Chondrocyte (in vitro differentiated cells): ENCODE results near the gene HRG. TPM values are rescaled to one million over a fixed set of nuclear protein-coding genes. Genes with fewer than 3 reads are reported as not detected.
"Not testable (repeated sequence)": the region's sequence is repeated elsewhere in the genome, so short reads cannot be mapped to it uniquely, and the experiment has no call there.

Source experiments
- DNase-seq: peaks from one replicate; pipeline ENCODE4 v3.0.0; 2021; ENCODE audit warnings: mixed read lengths, low spot score
- H3K27ac Mint-ChIP-seq: one replicate; pipeline ENCODE4 v1.8.0; 2021; ENCODE audit warnings: mild to moderate bottlenecking, moderate library complexity, mixed read lengths; ENCODE audit not compliant: unreplicated experiment
- H3K27me3 Mint-ChIP-seq: 2 replicates; pipeline ENCODE4 v1.8.0; 2021; ENCODE audit warnings: low read depth, mixed read lengths
- H3K36me3 Mint-ChIP-seq: 2 replicates; pipeline ENCODE4 v1.8.0; 2021; ENCODE audit warnings: low read depth, mixed read lengths
- H3K4me1 Mint-ChIP-seq: 2 replicates; pipeline ENCODE4 v1.8.0; 2021; ENCODE audit warnings: low read depth, mild to moderate bottlenecking, mixed read lengths
- H3K4me3 Mint-ChIP-seq: one replicate; pipeline ENCODE4 v1.8.0; 2021; ENCODE audit warnings: mild to moderate bottlenecking, moderate library complexity, mixed read lengths; ENCODE audit not compliant: unreplicated experiment
- H3K9me3 Mint-ChIP-seq: 2 replicates; pipeline ENCODE4 v1.8.0; 2021; ENCODE audit warnings: low read depth, mixed read lengths
- total RNA-seq: library from RNA; stranded (reverse); gene quantifications from 3 replicates; pipeline ENCODE4 v1.2.1, GENCODE V29; 2021
- TF ChIP-seq, protein P1 (sequence below): fragments of 200-600 bp; sonication (generic); IDR thresholded peaks from 2 replicates; pipeline ENCODE4 v1.5.0; 2021; ENCODE audit warnings: antibody characterized with exemption, mild to moderate bottlenecking, moderate library complexity

HRG gene
- total RNA-seq, 1 donor from 2014 or later, result not detected

DNA sequence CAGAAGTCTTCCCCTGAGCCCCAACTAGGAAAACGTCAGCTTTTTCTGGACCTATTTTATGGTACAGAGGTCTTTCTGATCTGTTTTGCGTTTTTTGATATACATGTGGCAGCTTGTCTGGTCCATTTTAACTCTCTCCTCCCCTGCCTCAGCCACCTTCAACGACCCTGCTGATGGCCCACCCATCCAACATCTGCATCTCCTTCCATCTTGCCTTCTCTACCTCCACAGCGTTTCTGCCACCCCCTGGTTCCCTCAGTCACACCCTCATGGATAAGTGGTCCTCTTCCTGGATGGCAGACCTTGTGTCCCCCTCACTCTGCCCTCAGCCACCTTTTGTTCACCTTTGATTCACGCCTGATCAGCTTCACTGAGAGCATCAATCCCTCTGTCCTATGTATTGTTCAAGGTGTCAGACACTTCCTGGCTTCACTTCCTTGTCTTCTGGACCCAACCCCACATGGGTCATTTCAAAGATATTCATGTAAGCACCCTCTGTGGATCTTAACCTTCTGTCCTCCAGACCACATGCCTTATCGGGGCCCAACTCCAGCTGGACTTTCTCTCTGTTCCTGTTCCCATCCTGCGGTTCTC lies 39.5 kb upstream of the HRG start:
- Mint-ChIP-seq H3K27me3 (peaks cover 33% of the 10 kb centered on the region), H3K27ac (no peak overlapping the region), H3K9me3 (no peaks in the 10 kb centered on the region), H3K4me3 (no peak overlapping the region), H3K4me1 (no peaks in the 10 kb centered on the region), H3K36me3 (no peaks in the 10 kb centered on the region)
- DNase-seq, result no peak
- TF ChIP-seq, protein P1, sequence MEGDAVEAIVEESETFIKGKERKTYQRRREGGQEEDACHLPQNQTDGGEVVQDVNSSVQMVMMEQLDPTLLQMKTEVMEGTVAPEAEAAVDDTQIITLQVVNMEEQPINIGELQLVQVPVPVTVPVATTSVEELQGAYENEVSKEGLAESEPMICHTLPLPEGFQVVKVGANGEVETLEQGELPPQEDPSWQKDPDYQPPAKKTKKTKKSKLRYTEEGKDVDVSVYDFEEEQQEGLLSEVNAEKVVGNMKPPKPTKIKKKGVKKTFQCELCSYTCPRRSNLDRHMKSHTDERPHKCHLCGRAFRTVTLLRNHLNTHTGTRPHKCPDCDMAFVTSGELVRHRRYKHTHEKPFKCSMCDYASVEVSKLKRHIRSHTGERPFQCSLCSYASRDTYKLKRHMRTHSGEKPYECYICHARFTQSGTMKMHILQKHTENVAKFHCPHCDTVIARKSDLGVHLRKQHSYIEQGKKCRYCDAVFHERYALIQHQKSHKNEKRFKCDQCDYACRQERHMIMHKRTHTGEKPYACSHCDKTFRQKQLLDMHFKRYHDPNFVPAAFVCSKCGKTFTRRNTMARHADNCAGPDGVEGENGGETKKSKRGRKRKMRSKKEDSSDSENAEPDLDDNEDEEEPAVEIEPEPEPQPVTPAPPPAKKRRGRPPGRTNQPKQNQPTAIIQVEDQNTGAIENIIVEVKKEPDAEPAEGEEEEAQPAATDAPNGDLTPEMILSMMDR, result no peak

DNA sequence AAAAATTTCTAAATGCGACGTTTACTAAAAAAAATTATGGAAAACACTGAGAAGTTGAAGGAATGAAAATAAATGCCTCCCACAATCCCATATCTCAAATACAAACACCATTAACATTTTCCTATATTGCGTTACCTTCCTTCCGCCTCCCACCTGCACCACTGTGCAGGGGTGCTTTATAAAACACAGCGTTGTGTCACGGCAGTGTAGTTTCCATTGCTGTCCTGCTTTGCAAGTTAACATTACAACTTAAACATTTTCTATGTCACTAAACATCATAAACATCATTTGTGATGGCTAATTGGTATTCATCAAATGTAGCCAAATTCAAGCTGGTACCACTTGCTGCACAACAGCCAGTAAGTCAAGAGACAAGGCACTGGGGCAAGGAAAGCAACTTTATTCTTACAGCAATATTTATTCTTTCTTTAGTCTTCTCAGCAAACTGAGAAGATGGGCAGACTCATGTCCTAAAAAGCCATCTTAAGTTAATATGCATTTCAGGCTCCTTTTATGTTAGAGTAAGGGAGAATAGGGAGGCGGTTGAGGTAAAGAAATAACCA lies 37.9 kb upstream of the HRG start:
- H3K4me3 Mint-ChIP-seq, result no peak overlapping the region
- no peak for DNase-seq
- H3K27me3 Mint-ChIP-seq, result peaks cover 23% of the 10 kb centered on the region
- no peaks in the 10 kb centered on the region for H3K9me3 Mint-ChIP-seq
- no peaks in the 10 kb centered on the region for H3K4me1 Mint-ChIP-seq
- TF ChIP-seq, protein P1, result no peak
- H3K27ac Mint-ChIP-seq, result no peak overlapping the region
- no peaks in the 10 kb centered on the region for H3K36me3 Mint-ChIP-seq

DNA sequence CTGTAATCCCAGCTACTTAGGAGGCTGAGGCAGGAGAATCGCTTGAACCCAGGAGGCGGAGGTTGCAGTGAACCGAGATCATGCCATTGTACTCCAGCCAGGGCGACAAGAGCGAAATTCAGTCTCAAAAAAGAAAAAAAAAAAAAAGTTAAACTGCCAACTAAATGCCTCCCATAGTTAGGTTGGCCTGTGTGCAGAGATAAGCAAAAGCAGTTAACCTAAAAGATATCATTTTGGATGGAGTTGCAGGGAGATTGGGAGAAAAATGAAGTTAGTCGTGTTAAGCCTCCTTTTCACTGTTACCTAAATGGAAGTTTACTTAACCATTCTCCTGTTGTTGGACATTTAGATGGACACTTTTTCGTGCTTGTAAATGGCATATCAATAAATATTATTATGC lies 37.1 kb upstream of the HRG start:
- Mint-ChIP-seq H3K4me1 (no peaks in the 10 kb centered on the region), H3K9me3 (no peaks in the 10 kb centered on the region), H3K27ac (no peak overlapping the region), H3K27me3 (peaks cover 20% of the 10 kb centered on the region), H3K36me3 (no peaks in the 10 kb centered on the region), H3K4me3 (no peak overlapping the region)
- TF ChIP-seq, protein P1, result no peak
- no peak for DNase-seq

DNA sequence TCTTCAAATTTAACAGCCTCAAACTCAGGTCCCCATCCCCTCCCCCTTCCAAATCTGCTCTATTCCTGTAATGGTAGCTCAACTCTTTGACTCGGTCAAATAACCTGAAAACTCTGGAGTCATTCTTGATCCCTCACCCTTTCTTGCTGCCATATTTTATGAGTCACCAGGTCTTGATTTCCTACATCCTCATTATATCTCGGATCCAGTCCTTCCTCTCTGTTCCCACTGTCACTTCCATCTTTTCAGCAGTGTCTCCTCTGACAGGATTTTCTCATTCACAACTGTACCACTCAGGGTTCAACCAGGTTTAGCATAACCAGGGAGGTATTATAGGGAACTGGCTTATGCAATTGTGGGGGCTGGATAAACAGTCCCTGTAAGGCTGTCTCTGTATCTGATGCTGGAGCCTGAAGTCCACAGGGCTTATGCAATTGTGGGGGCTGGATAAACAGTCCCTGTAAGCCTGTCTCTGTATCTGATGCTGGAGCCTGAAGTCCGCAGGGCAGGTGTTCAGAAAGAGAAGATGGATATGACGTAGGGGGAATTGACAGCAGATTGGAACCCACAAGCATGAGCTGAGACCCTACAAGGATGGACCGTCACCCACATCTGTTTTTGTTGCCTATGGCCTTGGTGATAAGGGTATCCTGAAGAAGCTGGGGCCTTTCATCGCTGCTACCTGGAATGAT lies 34.7 kb upstream of the HRG start:
- Mint-ChIP-seq H3K27me3 (peaks cover 27% of the 10 kb centered on the region), H3K9me3 (peaks cover 2% of the 10 kb centered on the region), H3K4me3 (no peak overlapping the region), H3K27ac (no peak overlapping the region), H3K4me1 (no peaks in the 10 kb centered on the region), H3K36me3 (no peaks in the 10 kb centered on the region)
- DNase-seq, result no peak
- TF ChIP-seq, protein P1, result no peak

DNA sequence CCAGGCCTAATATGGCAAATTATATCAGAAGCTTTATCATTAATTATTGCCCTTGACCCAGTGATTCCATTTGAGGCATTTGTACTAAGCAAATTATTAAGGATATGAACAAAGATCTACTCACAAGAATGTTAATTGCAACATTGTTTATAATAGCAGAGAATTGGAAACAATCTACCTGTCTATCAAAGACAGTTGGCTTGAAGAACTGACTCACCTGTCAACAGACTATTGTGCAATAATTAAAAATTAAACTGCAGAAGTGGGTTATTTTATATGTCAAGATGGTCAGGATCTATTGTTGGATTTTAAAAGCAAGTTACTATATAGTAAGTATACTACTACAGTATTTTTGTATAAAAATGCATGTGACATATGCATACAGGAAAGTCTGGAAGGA lies 32.3 kb upstream of the HRG start:
- Mint-ChIP-seq H3K36me3 (no peaks in the 10 kb centered on the region), H3K4me1 (no peaks in the 10 kb centered on the region), H3K27ac (no peak overlapping the region), H3K4me3 (no peak overlapping the region), H3K27me3 (peaks cover 34% of the 10 kb centered on the region), H3K9me3 (peaks cover 2% of the 10 kb centered on the region)
- no peak for DNase-seq
- TF ChIP-seq, protein P1, result no peak

DNA sequence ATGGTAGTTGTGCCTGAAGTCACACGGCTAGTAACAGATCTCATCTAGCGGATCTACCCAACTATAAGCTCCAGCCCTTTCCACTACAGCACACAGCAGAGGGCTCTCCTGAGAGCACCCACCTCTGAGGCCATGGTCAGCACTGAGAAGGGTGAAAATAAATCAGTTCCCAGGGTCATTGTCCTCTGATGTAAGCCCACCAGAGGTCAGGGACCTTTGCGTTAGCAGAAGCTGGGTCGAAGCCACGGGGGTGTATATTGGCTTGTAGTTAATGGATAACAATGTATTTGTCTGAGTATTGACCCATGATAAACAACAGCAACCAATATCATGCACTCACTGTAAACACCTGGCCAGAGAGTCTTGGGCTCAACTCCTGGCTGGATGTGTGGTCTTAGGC lies 31.6 kb upstream of the HRG start:
- not testable (repeated sequence) for H3K9me3 Mint-ChIP-seq, H3K4me3 Mint-ChIP-seq, DNase-seq, H3K4me1 Mint-ChIP-seq, H3K27ac Mint-ChIP-seq, H3K36me3 Mint-ChIP-seq
- H3K27me3 Mint-ChIP-seq, result peaks cover 33% of the 10 kb centered on the region
